NK-92 (cell line): Measurements from ENCODE around the gene C6orf118.

Experiments used
- DNase-seq: peaks from one replicate; lab custom pipeline; 2025; ENCODE audit not compliant: unreplicated experiment; lab: John Stamatoyannopoulos, UW

The C6orf118 gene

GRCh38 chr6:165308926-165309731 lies at the start of gene C6orf118:
Gene C6orf118 (minus strand): TSS chr6:165309605. CDS start chr6:165309586, 19 bp downstream.
- no peak for DNase-seq

- DNase-seq = no peak
Measured at GRCh38 chr6:165345700-165346099, 36.3 kb upstream of the C6orf118 start.

- no peak for DNase-seq
Measured at GRCh38 chr6:165340532-165340931, 31.1 kb upstream of the C6orf118 start.

- DNase-seq = no peak
Measured at GRCh38 chr6:165325609-165326008, 16.2 kb upstream of the C6orf118 start.

GRCh38 chr6:165321555-165322145 lies 12.2 kb upstream of the C6orf118 start:
- no peak for DNase-seq

- no peak for DNase-seq
Measured at GRCh38 chr6:165321150-165321549, 11.7 kb upstream of the C6orf118 start.

GRCh38 chr6:165317723-165318122 lies 8.3 kb upstream of the C6orf118 start:
- no peak for DNase-seq

GRCh38 chr6:165306955-165307354 lies 2.5 kb downstream of the C6orf118 start:
- no peak for DNase-seq

GRCh38 chr6:165301372-165302246 lies 7.8 kb downstream of the C6orf118 start:
- DNase-seq = no peak

GRCh38 chr6:165300422-165300936 lies 8.9 kb downstream of the C6orf118 start:
- DNase-seq = no peak

GRCh38 chr6:165298875-165299274 lies 10.5 kb downstream of the C6orf118 start:
- no peak for DNase-seq

- DNase-seq = no peak
Measured at GRCh38 chr6:165298402-165298801, 11.0 kb downstream of the C6orf118 start.

- no peak for DNase-seq
Measured at GRCh38 chr6:165292657-165293056, 16.7 kb downstream of the C6orf118 start.

- no peak for DNase-seq
Measured at GRCh38 chr6:165274611-165275010, 34.8 kb downstream of the C6orf118 start.

- no peak for DNase-seq
Measured at GRCh38 chr6:165272585-165272984, 36.8 kb downstream of the C6orf118 start.

- no peak for DNase-seq
Measured at GRCh38 chr6:165268987-165269386, 40.4 kb downstream of the C6orf118 start.

- DNase-seq = no peak
Measured at GRCh38 chr6:165266621-165267020, 42.8 kb downstream of the C6orf118 start.

- no peak for DNase-seq
Measured at GRCh38 chr6:165266191-165266590, 43.2 kb downstream of the C6orf118 start.

GRCh38 chr6:165260462-165260861 lies 48.9 kb downstream of the C6orf118 start:
- DNase-seq = no peak

GRCh38 chr6:165249808-165250207 lies 59.6 kb downstream of the C6orf118 start:
- no peak for DNase-seq

GRCh38 chr6:165245701-165246100 lies 63.7 kb downstream of the C6orf118 start:
- no peak for DNase-seq
